A549 (cell line): ENCODE measurements around the gene EPB41L5. TPM values are rescaled to one million over a fixed set of nuclear protein-coding genes. Genes with fewer than 3 reads are reported as not detected.

ENCODE experiments used
- ATAC-seq, 2 experiments: fragments of 200-7000 bp in 1 of 2; fragments of >200 bp in 1 of 2; cut with Nextera tagmentation in 1 of 2; cut with Tn5 transposase in 1 of 2; 3 replicates each; pipeline versions ENCODE4 v1.8.0 to v1.9.1; 2018 to 2020; ENCODE audit warnings: mild to moderate bottlenecking in 1 of 2, moderate library complexity in 1 of 2
- CTCF ChIA-PET: fragments of 300-600 bp; sonication (Branson Sonifier 250); formaldehyde crosslinking; extraction: SDS; loops from one replicate; lab custom pipeline; 2021; ENCODE audit warnings: antibody characterized with exemption, inconsistent platforms; lab: Yijun Ruan, JAX
- POLR2A ChIA-PET: fragments of 350-600 bp; formaldehyde crosslinking; extraction: SDS; loops from one replicate; lab custom pipeline; 2021; ENCODE audit warnings: antibody characterized with exemption, inconsistent platforms; lab: Yijun Ruan, JAX
- DNase-seq, 2 experiments: peaks; one replicate each; pipeline versions ENCODE4 v3.0.0 to v3.0.0-alpha.2; 2011 to 2016; ENCODE audit warnings: low read depth in 1 of 2, low spot score in 1 of 2
- FAIRE-seq: peaks from 2 replicates; lab custom pipeline; 2011; peaks lifted over from hg19 to GRCh38; lab: Jason Lieb, UNC
- H3K27ac ChIP-seq, 2 experiments: fragments of >200 bp; sonication (Bioruptor Twin); formaldehyde crosslinking; 3 replicates each; pipeline ENCODE4 v1.5.1; 2016 to 2017
- H3K4me1 ChIP-seq: fragments of >200 bp; sonication (Bioruptor Twin); formaldehyde crosslinking; 3 replicates; pipeline ENCODE4 v1.6.1; 2016
- H3K4me2 ChIP-seq: fragments of >200 bp; sonication (Bioruptor Twin); formaldehyde crosslinking; 3 replicates; pipeline ENCODE4 v1.6.1; 2016
- H3K4me3 ChIP-seq: fragments of >200 bp; sonication (Bioruptor Twin); formaldehyde crosslinking; 3 replicates; pipeline ENCODE4 v1.5.1; 2016
- H3K9me3 ChIP-seq: fragments of >200 bp; sonication (Bioruptor Twin); formaldehyde crosslinking; 3 replicates; pipeline ENCODE4 v1.6.1; 2016
- BHLHE40 ChIP-seq: IDR thresholded peaks from 2 replicates; pipeline ENCODE4 v1.6.1; 2012; ENCODE audit warnings: low read depth, low read length, inconsistent platforms
- CEBPB ChIP-seq, 2 experiments: fragments of >200 bp in 1 of 2; sonication (Bioruptor Twin) in 1 of 2; formaldehyde crosslinking in 1 of 2; IDR thresholded peaks; 2 replicates each; pipeline ENCODE4 v1.6.1; 2012 to 2016
- CHD2 ChIP-seq: fragments of 150-350 bp; IDR thresholded peaks from 2 replicates; pipeline ENCODE4 v1.6.1; 2014; ENCODE audit warnings: low read length; ENCODE audit not compliant: partially characterized antibody
- JUN ChIP-seq, 2 experiments: fragments of >200 bp; sonication (Bioruptor Twin); formaldehyde crosslinking; IDR thresholded peaks; 2 replicates in 1 of 2; 3 replicates in 1 of 2; pipeline ENCODE4 v1.6.1; 2016 to 2017
- MAZ ChIP-seq: fragments of 150-350 bp; IDR thresholded peaks from 2 replicates; pipeline ENCODE4 v1.6.1; 2014; ENCODE audit warnings: antibody characterized with exemption, low read depth, low read length, borderline replicate concordance
- PHF8 ChIP-seq: fragments of 200-600 bp; sonication (generic); IDR thresholded peaks from 2 replicates; pipeline ENCODE4 v1.6.1; 2016; ENCODE audit warnings: low read depth, mild to moderate bottlenecking, antibody characterized with exemption, moderate library complexity, borderline replicate concordance
- POLR2A ChIP-seq: IDR thresholded peaks from 2 replicates; pipeline ENCODE4 v1.6.1; 2012; ENCODE audit warnings: mild to moderate bottlenecking, low read length
- RAD21 ChIP-seq, 2 experiments: fragments of >200 bp in 1 of 2; sonication (Bioruptor Twin) in 1 of 2; formaldehyde crosslinking in 1 of 2; IDR thresholded peaks in 1 of 2; conservative IDR thresholded peaks in 1 of 2; 2 replicates in 1 of 2; 3 replicates in 1 of 2; pipeline ENCODE4 v1.6.1; 2012 to 2018; ENCODE audit warnings: inconsistent platforms in 1 of 2
- RARB ChIP-seq: fragments of 250-450 bp; sonication (Bioruptor Pico); IDR thresholded peaks from 2 replicates; pipeline ENCODE4 v1.8.0; 2021; ENCODE audit warnings: mild to moderate bottlenecking, moderate library complexity
- SREBF2 ChIP-seq: fragments of 450-650 bp; IDR thresholded peaks from 2 replicates; pipeline ENCODE4 v1.6.1; 2014; ENCODE audit warnings: mild to moderate bottlenecking, moderate library complexity
- TFCP2L1 ChIP-seq: fragments of 250-450 bp; sonication (Bioruptor Pico); IDR thresholded peaks from 2 replicates; pipeline ENCODE4 v1.5.0; 2021; ENCODE audit warnings: mild to moderate bottlenecking
- TP53 ChIP-seq: fragments of 250-450 bp; sonication (Bioruptor Pico); IDR thresholded peaks from 2 replicates; pipeline ENCODE4 v1.5.0; 2021; ENCODE audit warnings: mild to moderate bottlenecking, moderate library complexity
- ZC3H11A ChIP-seq: fragments of 450-650 bp; IDR thresholded peaks from 2 replicates; pipeline ENCODE4 v1.6.1; 2014; ENCODE audit warnings: antibody characterized with exemption, mild to moderate bottlenecking
- ZFP36 ChIP-seq: fragments of 450-650 bp; IDR thresholded peaks from 2 replicates; pipeline ENCODE4 v1.6.1; 2014; ENCODE audit warnings: borderline replicate concordance; ENCODE audit not compliant: partially characterized antibody
- ZNF302 ChIP-seq: fragments of 250-450 bp; sonication (Bioruptor Pico); IDR thresholded peaks from 2 replicates; pipeline ENCODE4 v1.9.0; 2021; ENCODE audit warnings: inconsistent platforms, mild to moderate bottlenecking, moderate library complexity
- WGBS: methylation state at CpG from one replicate; pipeline ENCODE4 v1.1.6; 2017; ENCODE audit errors: missing lambda C conversion rate; 5-methylcytosine and 5-hydroxymethylcytosine counted together
- polyA plus RNA-seq, 4 experiments: library from polyadenylated mRNA; depleted of rRNA in 3 of 4; stranded (reverse); fragments of >200 nt; fragmentation: RNase III in 1 of 4; extraction: RNeasy Plus Mini Kit Qiagen cat#74134 plus additional on column Dnase treatment in 1 of 4; gene quantifications; 2 replicates in 3 of 4; 3 replicates in 1 of 4; pipeline ENCODE4 v1.2.3, GENCODE V29; 2011 to 2017
- TF ChIP-seq, protein P1 (sequence below): IDR thresholded peaks from 2 replicates; pipeline ENCODE4 v1.6.1; 2012; ENCODE audit warnings: low read depth, borderline replicate concordance
- TF ChIP-seq, protein P2 (sequence below): fragments of 250-450 bp; sonication (Bioruptor Pico); IDR thresholded peaks from 2 replicates; pipeline ENCODE4 v1.5.0; 2020; ENCODE audit warnings: low read depth, mild to moderate bottlenecking, moderate library complexity
- TF ChIP-seq, protein P3 (sequence below): fragments of 150-350 bp; IDR thresholded peaks from 2 replicates; pipeline ENCODE4 v1.6.1; 2014; ENCODE audit warnings: low read depth, mild to moderate bottlenecking, low read length
- TF ChIP-seq, protein P4 (sequence below): fragments of >200 bp; sonication (Bioruptor Twin); formaldehyde crosslinking; IDR thresholded peaks from 2 replicates; pipeline ENCODE4 v1.6.1; 2016
- TF ChIP-seq, protein P5 (sequence below): fragments of 200-600 bp; sonication (generic); IDR thresholded peaks from 2 replicates; pipeline ENCODE4 v1.6.1; 2016; ENCODE audit warnings: antibody characterized with exemption, mild to moderate bottlenecking, moderate library complexity
- TF ChIP-seq, protein P6 (sequence below): fragments of 250-450 bp; sonication (Bioruptor Pico); IDR thresholded peaks from 2 replicates; pipeline ENCODE4 v1.5.0; 2021; ENCODE audit warnings: mild to moderate bottlenecking, moderate library complexity, borderline replicate concordance
- TF ChIP-seq, protein P7 (sequence below): fragments of >200 bp; sonication (Bioruptor Twin); formaldehyde crosslinking; IDR thresholded peaks from 3 replicates; pipeline ENCODE4 v1.5.1; 2016

EPB41L5 gene
- polyA plus RNA-seq, 2 of the 4 experiments (the other 2 are of a cell fraction): 5.8 to 33.0 TPM

DNA sequence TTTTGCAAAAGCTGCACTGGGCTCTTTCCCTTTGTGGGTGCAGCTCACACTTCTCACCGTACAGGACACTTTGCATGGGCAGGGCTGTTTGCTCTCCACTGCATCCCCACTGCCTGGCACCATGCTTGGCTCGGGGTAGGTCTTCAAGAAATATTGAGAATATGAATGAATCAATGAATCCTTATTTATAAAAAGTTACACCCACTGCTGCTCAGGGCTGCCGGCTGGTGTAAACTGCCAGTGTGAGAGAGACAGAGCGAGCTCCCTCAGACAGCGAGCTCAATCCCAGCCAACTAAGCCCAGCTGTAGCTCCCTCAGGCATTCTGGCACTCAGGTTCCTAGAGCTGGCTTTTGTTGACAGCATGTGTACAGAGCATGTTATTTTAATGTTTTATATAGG is 206.9 kb downstream of the EPB41L5 start:
- H3K27ac ChIP-seq: no peak overlapping the region
- no peak overlapping the region for H3K4me3 ChIP-seq
- FAIRE-seq (no peak), ATAC-seq (no peak), DNase-seq (no peak)
- 88% methylated on average over 5 of the region's 5 CpGs for WGBS
- ChIA-PET POLR2A (interaction anchor here (0.6 to 1.7 kb wide), 3 partner anchors 33 to 419 kb away, joined by 4 to 6 read pairs (median 5); no protein-coding TSS in a partner anchor), CTCF (interaction anchor here (1.0 to 1.3 kb wide), 3 partner anchors 8 to 110 kb away, joined by 3 to 4 read pairs (median 3); no protein-coding TSS in a partner anchor)
- H3K4me1 ChIP-seq: peaks cover 22% of the 10 kb centered on the region
- H3K4me2 ChIP-seq: no peak overlapping the region
- no peaks in the 10 kb centered on the region for H3K9me3 ChIP-seq
- TF ChIP-seq, protein P1, sequence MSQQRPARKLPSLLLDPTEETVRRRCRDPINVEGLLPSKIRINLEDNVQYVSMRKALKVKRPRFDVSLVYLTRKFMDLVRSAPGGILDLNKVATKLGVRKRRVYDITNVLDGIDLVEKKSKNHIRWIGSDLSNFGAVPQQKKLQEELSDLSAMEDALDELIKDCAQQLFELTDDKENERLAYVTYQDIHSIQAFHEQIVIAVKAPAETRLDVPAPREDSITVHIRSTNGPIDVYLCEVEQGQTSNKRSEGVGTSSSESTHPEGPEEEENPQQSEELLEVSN: no peak
- no peak for TF ChIP-seq CEBPB (IDR thresholded peaks at IDR 0.05)
- no peak for TF ChIP-seq TFCP2L1
- TF ChIP-seq POLR2A: no peak
- TF ChIP-seq, protein P2, sequence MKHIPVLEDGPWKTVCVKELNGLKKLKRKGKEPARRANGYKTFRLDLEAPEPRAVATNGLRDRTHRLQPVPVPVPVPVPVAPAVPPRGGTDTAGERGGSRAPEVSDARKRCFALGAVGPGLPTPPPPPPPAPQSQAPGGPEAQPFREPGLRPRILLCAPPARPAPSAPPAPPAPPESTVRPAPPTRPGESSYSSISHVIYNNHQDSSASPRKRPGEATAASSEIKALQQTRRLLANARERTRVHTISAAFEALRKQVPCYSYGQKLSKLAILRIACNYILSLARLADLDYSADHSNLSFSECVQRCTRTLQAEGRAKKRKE (CRISPR knock-in tag): no peak
- no peak for TF ChIP-seq MAZ
- TF ChIP-seq ZFP36: no peak
- TF ChIP-seq BHLHE40: no peak
- TF ChIP-seq CHD2: no peak
- TF ChIP-seq ZNF302 (CRISPR knock-in tag): no peak
- no peak for TF ChIP-seq RARB (CRISPR knock-in tag)
- no peak for TF ChIP-seq RAD21 (conservative IDR thresholded peaks at IDR 0.05 in 1 of 2, IDR thresholded peaks at IDR 0.05 in 1 of 2)
- TF ChIP-seq, protein P3, sequence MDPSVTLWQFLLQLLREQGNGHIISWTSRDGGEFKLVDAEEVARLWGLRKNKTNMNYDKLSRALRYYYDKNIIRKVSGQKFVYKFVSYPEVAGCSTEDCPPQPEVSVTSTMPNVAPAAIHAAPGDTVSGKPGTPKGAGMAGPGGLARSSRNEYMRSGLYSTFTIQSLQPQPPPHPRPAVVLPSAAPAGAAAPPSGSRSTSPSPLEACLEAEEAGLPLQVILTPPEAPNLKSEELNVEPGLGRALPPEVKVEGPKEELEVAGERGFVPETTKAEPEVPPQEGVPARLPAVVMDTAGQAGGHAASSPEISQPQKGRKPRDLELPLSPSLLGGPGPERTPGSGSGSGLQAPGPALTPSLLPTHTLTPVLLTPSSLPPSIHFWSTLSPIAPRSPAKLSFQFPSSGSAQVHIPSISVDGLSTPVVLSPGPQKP: no peak
- no peak for TF ChIP-seq PHF8

DNA sequence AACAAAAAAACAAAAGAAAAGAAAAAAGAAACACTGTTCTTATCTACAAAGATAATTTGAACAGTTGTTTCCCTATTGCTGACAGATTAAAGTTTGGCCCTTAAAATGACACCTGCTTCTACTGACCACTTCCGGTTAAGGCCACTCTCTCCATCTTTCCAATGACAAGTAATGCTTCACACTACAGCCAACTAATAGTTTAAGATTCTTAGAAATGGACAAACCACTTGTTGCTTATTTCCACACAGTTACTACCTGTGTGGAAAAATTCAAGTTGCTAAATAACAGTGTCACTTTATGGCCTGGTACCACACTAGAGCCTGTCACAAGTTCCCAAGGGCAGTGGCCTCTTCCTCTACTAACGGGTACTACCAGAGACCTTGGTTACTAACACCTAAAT is 207.9 kb downstream of the EPB41L5 start:
- ChIA-PET CTCF (interaction anchor here (0.7 to 1.5 kb wide), 2 partner anchors 46 to 92 kb away, joined by 3 to 4 read pairs; no protein-coding TSS in a partner anchor), POLR2A (no interaction called here)
- no peak for DNase-seq
- Histone ChIP-seq H3K4me2 (peak overlapping the region; percentile 88; the same call in 2 of the 3 replicates), H3K4me3 (no peak overlapping the region), H3K9me3 (no peaks in the 10 kb centered on the region), H3K4me1 (peaks cover 22% of the 10 kb centered on the region), H3K27ac (no peak overlapping the region)
- FAIRE-seq: no peak
- ATAC-seq: no peak
- 91% methylated on average over 2 of the region's 2 CpGs for WGBS
- TF ChIP-seq, protein P2 (CRISPR knock-in tag): no peak
- TF ChIP-seq, protein P4, sequence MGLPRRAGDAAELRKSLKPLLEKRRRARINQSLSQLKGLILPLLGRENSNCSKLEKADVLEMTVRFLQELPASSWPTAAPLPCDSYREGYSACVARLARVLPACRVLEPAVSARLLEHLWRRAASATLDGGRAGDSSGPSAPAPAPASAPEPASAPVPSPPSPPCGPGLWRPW: no peak
- no peak for TF ChIP-seq ZC3H11A
- TF ChIP-seq, protein P5, sequence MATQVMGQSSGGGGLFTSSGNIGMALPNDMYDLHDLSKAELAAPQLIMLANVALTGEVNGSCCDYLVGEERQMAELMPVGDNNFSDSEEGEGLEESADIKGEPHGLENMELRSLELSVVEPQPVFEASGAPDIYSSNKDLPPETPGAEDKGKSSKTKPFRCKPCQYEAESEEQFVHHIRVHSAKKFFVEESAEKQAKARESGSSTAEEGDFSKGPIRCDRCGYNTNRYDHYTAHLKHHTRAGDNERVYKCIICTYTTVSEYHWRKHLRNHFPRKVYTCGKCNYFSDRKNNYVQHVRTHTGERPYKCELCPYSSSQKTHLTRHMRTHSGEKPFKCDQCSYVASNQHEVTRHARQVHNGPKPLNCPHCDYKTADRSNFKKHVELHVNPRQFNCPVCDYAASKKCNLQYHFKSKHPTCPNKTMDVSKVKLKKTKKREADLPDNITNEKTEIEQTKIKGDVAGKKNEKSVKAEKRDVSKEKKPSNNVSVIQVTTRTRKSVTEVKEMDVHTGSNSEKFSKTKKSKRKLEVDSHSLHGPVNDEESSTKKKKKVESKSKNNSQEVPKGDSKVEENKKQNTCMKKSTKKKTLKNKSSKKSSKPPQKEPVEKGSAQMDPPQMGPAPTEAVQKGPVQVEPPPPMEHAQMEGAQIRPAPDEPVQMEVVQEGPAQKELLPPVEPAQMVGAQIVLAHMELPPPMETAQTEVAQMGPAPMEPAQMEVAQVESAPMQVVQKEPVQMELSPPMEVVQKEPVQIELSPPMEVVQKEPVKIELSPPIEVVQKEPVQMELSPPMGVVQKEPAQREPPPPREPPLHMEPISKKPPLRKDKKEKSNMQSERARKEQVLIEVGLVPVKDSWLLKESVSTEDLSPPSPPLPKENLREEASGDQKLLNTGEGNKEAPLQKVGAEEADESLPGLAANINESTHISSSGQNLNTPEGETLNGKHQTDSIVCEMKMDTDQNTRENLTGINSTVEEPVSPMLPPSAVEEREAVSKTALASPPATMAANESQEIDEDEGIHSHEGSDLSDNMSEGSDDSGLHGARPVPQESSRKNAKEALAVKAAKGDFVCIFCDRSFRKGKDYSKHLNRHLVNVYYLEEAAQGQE: no peak
- no peak for TF ChIP-seq JUN (IDR thresholded peaks at IDR 0.05)
- TF ChIP-seq, protein P6, sequence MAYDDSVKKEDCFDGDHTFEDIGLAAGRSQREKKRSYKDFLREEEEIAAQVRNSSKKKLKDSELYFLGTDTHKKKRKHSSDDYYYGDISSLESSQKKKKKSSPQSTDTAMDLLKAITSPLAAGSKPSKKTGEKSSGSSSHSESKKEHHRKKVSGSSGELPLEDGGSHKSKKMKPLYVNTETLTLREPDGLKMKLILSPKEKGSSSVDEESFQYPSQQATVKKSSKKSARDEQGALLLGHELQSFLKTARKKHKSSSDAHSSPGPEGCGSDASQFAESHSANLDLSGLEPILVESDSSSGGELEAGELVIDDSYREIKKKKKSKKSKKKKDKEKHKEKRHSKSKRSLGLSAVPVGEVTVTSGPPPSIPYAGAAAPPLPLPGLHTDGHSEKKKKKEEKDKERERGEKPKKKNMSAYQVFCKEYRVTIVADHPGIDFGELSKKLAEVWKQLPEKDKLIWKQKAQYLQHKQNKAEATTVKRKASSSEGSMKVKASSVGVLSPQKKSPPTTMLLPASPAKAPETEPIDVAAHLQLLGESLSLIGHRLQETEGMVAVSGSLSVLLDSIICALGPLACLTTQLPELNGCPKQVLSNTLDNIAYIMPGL (CRISPR knock-in tag): no peak
- TF ChIP-seq TP53 (CRISPR knock-in tag): no peak
- TF ChIP-seq, protein P7, sequence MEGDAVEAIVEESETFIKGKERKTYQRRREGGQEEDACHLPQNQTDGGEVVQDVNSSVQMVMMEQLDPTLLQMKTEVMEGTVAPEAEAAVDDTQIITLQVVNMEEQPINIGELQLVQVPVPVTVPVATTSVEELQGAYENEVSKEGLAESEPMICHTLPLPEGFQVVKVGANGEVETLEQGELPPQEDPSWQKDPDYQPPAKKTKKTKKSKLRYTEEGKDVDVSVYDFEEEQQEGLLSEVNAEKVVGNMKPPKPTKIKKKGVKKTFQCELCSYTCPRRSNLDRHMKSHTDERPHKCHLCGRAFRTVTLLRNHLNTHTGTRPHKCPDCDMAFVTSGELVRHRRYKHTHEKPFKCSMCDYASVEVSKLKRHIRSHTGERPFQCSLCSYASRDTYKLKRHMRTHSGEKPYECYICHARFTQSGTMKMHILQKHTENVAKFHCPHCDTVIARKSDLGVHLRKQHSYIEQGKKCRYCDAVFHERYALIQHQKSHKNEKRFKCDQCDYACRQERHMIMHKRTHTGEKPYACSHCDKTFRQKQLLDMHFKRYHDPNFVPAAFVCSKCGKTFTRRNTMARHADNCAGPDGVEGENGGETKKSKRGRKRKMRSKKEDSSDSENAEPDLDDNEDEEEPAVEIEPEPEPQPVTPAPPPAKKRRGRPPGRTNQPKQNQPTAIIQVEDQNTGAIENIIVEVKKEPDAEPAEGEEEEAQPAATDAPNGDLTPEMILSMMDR: no peak
- no peak for TF ChIP-seq SREBF2
